BJ (cell line): ENCODE measurements around the gene ENAM. TPM values are rescaled to one million over a fixed set of nuclear protein-coding genes. Genes with fewer than 3 reads are reported as not detected.
"Not testable (repeated sequence)": the region's sequence is repeated elsewhere in the genome, so short reads cannot be mapped to it uniquely, and the experiment has no call there.

Experiments
- CTCF ChIA-PET: fragments of 350-600 bp; formaldehyde crosslinking; extraction: SDS; loops from one replicate; lab custom pipeline; 2021; ENCODE audit warnings: antibody characterized with exemption, inconsistent platforms; lab: Yijun Ruan, JAX
- POLR2A ChIA-PET: fragments of 300-600 bp; sonication (Branson Sonifier 250); formaldehyde crosslinking; extraction: SDS; loops from one replicate; lab custom pipeline; 2021; ENCODE audit warnings: antibody characterized with exemption; lab: Charles Lee
- DNase-seq: peaks from one replicate; pipeline ENCODE4 v3.0.0-alpha.2; 2011; ENCODE audit warnings: low read depth
- H3K27me3 ChIP-seq: 2 replicates; pipeline ENCODE4 v1.6.0; 2011; ENCODE audit warnings: low read length; ENCODE audit not compliant: control insufficient read depth, insufficient read depth
- H3K36me3 ChIP-seq: 2 replicates; pipeline ENCODE4 v1.5.1; 2011; ENCODE audit warnings: low read length; ENCODE audit not compliant: control insufficient read depth, insufficient read depth
- H3K4me3 ChIP-seq: 2 replicates; pipeline ENCODE4 v1.5.1; 2011; ENCODE audit warnings: low read depth, mild to moderate bottlenecking, control low read depth, low read length
- polyA plus RNA-seq: library from polyadenylated mRNA; depleted of rRNA; stranded (reverse); fragments of >200 nt; gene quantifications from 2 replicates; pipeline ENCODE4 v1.2.3, GENCODE V29; 2011
- TF ChIP-seq, protein P1 (sequence below): IDR thresholded peaks from 2 replicates; pipeline ENCODE4 v1.5.1; 2011; ENCODE audit warnings: low read depth, mild to moderate bottlenecking, control low read depth, inconsistent platforms, low read length, moderate library complexity; ENCODE audit not compliant: insufficient read depth

Gene ENAM
- polyA plus RNA-seq, 1 experiment, result 0.01 TPM

DNA sequence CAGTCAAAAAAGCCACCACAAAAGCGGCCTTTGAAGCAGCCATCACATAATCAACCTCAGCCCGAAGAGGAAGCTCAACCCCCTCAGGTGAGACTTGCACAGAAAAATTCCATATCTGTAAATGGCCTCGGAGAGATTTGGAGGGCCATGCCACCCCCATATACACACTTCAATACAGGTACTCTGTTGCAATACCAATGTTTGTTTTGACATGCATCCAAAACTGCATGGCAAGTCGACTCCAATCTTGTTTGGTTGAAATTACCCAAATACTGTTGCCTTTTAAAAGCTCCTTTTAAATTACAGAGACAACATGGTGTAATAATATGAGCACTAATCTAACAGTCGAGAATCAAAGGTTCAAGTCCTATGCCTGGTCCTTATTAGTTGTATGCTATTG is 5.9 kb downstream of the ENAM start:
- CTCF ChIA-PET, result interaction anchor here (0.9 kb wide), 1 partner anchor 385 kb away, joined by 3 read pairs; no protein-coding TSS in a partner anchor

GRCh38 chr4:70637239-70637913 is 8.8 kb downstream of the ENAM start:
- POLR2A ChIA-PET, result no interaction called here

More for the DNA sequence above, 5.9 kb downstream of the ENAM start:
- Histone ChIP-seq H3K27me3 (no peaks in the 10 kb centered on the region), H3K4me3 (no peak overlapping the region), H3K36me3 (no peaks in the 10 kb centered on the region)
- TF ChIP-seq, protein P1, sequence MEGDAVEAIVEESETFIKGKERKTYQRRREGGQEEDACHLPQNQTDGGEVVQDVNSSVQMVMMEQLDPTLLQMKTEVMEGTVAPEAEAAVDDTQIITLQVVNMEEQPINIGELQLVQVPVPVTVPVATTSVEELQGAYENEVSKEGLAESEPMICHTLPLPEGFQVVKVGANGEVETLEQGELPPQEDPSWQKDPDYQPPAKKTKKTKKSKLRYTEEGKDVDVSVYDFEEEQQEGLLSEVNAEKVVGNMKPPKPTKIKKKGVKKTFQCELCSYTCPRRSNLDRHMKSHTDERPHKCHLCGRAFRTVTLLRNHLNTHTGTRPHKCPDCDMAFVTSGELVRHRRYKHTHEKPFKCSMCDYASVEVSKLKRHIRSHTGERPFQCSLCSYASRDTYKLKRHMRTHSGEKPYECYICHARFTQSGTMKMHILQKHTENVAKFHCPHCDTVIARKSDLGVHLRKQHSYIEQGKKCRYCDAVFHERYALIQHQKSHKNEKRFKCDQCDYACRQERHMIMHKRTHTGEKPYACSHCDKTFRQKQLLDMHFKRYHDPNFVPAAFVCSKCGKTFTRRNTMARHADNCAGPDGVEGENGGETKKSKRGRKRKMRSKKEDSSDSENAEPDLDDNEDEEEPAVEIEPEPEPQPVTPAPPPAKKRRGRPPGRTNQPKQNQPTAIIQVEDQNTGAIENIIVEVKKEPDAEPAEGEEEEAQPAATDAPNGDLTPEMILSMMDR, result no peak
- POLR2A ChIA-PET, result no interaction called here
- no peak for DNase-seq

GRCh38 chr4:70640192-70640591 is 11.6 kb downstream of the ENAM start:
- H3K4me3 ChIP-seq, result no peak overlapping the region
- ChIA-PET POLR2A (no interaction called here), CTCF (interaction anchor here (0.8 kb wide), 1 partner anchor 12 kb away, joined by 6 read pairs; no protein-coding TSS in a partner anchor)
- DNase-seq, result no peak
- no peaks in the 10 kb centered on the region for H3K27me3 ChIP-seq
- no peaks in the 10 kb centered on the region for H3K36me3 ChIP-seq
- TF ChIP-seq, protein P1, result no peak

More at GRCh38 chr4:70637239-70637913, 8.8 kb downstream of the ENAM start:
- no peak for DNase-seq
- CTCF ChIA-PET, result interaction anchor here (0.5 to 0.6 kb wide), 3 partner anchors 13 to 55 kb away, joined by 3 read pairs; no protein-coding TSS in a partner anchor
- Histone ChIP-seq H3K27me3 (no peaks in the 10 kb centered on the region), H3K4me3 (no peak overlapping the region), H3K36me3 (no peaks in the 10 kb centered on the region)
- TF ChIP-seq, protein P1, result no peak

DNA sequence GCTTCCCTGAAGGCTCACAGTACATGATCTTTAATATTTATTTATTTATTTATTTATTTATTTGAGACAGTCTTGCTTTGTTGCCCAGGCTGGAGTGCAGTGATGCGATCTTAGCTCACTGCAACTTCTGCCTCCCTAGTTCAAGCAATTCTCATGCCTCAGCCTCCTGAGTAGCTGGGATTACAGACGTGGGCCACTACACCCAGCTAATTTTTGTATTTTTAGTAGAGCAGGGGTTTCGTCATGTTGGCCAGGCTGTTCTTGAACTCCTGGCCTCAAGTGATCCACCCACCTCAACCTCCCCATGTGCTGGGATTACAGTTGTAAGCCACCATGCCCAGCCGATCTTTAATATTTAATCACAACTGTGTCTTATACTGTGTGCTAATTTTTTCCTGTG is 22.2 kb downstream of the ENAM start:
- DNase-seq, POLR2A ChIA-PET, H3K36me3 ChIP-seq, H3K4me3 ChIP-seq, H3K27me3 ChIP-seq: not testable (repeated sequence)
- CTCF ChIA-PET, result interaction anchor here (0.7 to 2.1 kb wide), 6 partner anchors 9 to 359 kb away, joined by 3 to 11 read pairs (median 6); partner anchors contain the start of gene JCHAIN

- no peak overlapping the region for H3K4me3 ChIP-seq
- POLR2A ChIA-PET, result no interaction called here
- no peak for DNase-seq
Observed at GRCh38 chr4:70651864-70652506, 23.4 kb downstream of the ENAM start.

More at GRCh38 chr4:70651864-70652506, 23.4 kb downstream of the ENAM start:
- Histone ChIP-seq H3K36me3 (no peaks in the 10 kb centered on the region), H3K27me3 (no peaks in the 10 kb centered on the region)
- CTCF ChIA-PET, result interaction anchor here (0.6 to 2.1 kb wide), 29 partner anchors 8 to 1060 kb away, joined by 3 to 11 read pairs (median 4); partner anchors contain the start of gene JCHAIN
- TF ChIP-seq, protein P1, result peak; percentile 53
